Testis (tissue), 2 donors: Measurements from ENCODE around the gene CDC20.

ENCODE experiments used
- CTCF ChIP-seq, 3 experiments: fragments of 450-650 bp in 2 of 3; fragments of 200-600 bp in 1 of 3; sonication (generic) in 1 of 3; IDR thresholded peaks; one replicate each; pipeline ENCODE4 v1.5.1; 2016 to 2019; ENCODE audit warnings: antibody characterized with exemption in 3 of 3, mild to moderate bottlenecking in 2 of 3, moderate library complexity in 1 of 3
- POLR2A ChIP-seq: fragments of 450-650 bp; IDR thresholded peaks from one replicate; pipeline ENCODE4 v1.6.1; 2017; ENCODE audit warnings: antibody characterized with exemption, mild to moderate bottlenecking, moderate library complexity

GRCh38 chr1:43346636-43347035 is 12.1 kb upstream of the CDC20 start:
- TF ChIP-seq CTCF (IDR thresholded peaks at IDR 0.05) = no peak
- no peak for TF ChIP-seq POLR2A
